GM21390 (cell line): Measurements from ENCODE around the gene PFDN6.
A peak's percentile ranks its signal among the peaks of the same experiment; 100 is the strongest.
"Not testable (repeated sequence)": the region's sequence is repeated elsewhere in the genome, so short reads cannot be mapped to it uniquely, and the experiment has no call there.

Source experiments
- ATAC-seq: cut with Tn5 transposase; IDR thresholded peaks from one replicate; pipeline ENCODE4 v1.9.1; 2021; ENCODE audit not compliant: unreplicated experiment

The PFDN6 gene

GRCh38 chr6:33273129-33273923 lies 16.1 kb upstream of the PFDN6 start:
- ATAC-seq = no peak

GRCh38 chr6:33273924-33274902 lies 15.2 kb upstream of the PFDN6 start:
- ATAC-seq = no peak

- not testable (repeated sequence) for ATAC-seq
Measured at GRCh38 chr6:33275795-33276580, 13.4 kb upstream of the PFDN6 start.

- ATAC-seq = no peak
Measured at GRCh38 chr6:33276581-33276863, 12.9 kb upstream of the PFDN6 start.

GRCh38 chr6:33276864-33277662 lies 12.3 kb upstream of the PFDN6 start, which contains the start of gene B3GALT4:
Gene B3GALT4, plus strand, starts transcription at chr6:33277123. Its CDS starts 297 bp downstream, at chr6:33277420.
- peak; percentile 56 for ATAC-seq

GRCh38 chr6:33277663-33278391 lies 11.6 kb upstream of the PFDN6 start:
- ATAC-seq = no peak

GRCh38 chr6:33278392-33278741 lies 11.0 kb upstream of the PFDN6 start:
- ATAC-seq = no peak

- no peak for ATAC-seq
Measured at GRCh38 chr6:33278810-33279209, 10.6 kb upstream of the PFDN6 start.

- no peak for ATAC-seq
Measured at GRCh38 chr6:33279257-33279695, 10.1 kb upstream of the PFDN6 start.

- no peak for ATAC-seq
Measured at GRCh38 chr6:33279971-33280511, 9.4 kb upstream of the PFDN6 start.

- no peak for ATAC-seq
Measured at GRCh38 chr6:33280539-33280938, 8.9 kb upstream of the PFDN6 start.

GRCh38 chr6:33285214-33285613 lies 4.2 kb upstream of the PFDN6 start:
- ATAC-seq = not testable (repeated sequence)

GRCh38 chr6:33286946-33287914 lies 2.2 kb upstream of the PFDN6 start:
- ATAC-seq = no peak

GRCh38 chr6:33288141-33288920 lies 1.1 kb upstream of the PFDN6 start:
- no peak for ATAC-seq

- ATAC-seq = no peak
Measured at GRCh38 chr6:33289784-33290315, 449 bp downstream of the PFDN6 start.

GRCh38 chr6:33290459-33290858 lies 1.1 kb downstream of the PFDN6 start:
- ATAC-seq = no peak

- no peak for ATAC-seq
Measured at GRCh38 chr6:33292996-33293682, 3.7 kb downstream of the PFDN6 start.
